WTC11 (cell line): Measurements from ENCODE around the gene KIAA1328.

Experiments
- AFF4 ChIP-seq: sonication (generic); formaldehyde crosslinking; IDR thresholded peaks from 2 replicates; pipeline ENCODE4 v1.8.1; 2023; ENCODE audit warnings: mild to moderate bottlenecking, missing genetic modification reagents, borderline replicate concordance
- E2F1 ChIP-seq: sonication (generic); formaldehyde crosslinking; IDR thresholded peaks from 2 replicates; pipeline ENCODE4 v1.8.0; 2022; ENCODE audit warnings: mild to moderate bottlenecking, missing genetic modification reagents
- FOXJ3 ChIP-seq: sonication (generic); formaldehyde crosslinking; IDR thresholded peaks from 2 replicates; pipeline ENCODE4 v1.9.0; 2021; ENCODE audit warnings: missing genetic modification reagents, mild to moderate bottlenecking, borderline replicate concordance
- GABPB1 ChIP-seq: sonication (generic); formaldehyde crosslinking; IDR thresholded peaks from 2 replicates; pipeline ENCODE4 v1.8.1; 2023; ENCODE audit warnings: mild to moderate bottlenecking, missing genetic modification reagents
- NFE2L1 ChIP-seq: sonication (generic); formaldehyde crosslinking; IDR thresholded peaks from 2 replicates; pipeline ENCODE4 v1.8.1; 2023; ENCODE audit warnings: missing genetic modification reagents
- TEAD1 ChIP-seq: sonication (generic); formaldehyde crosslinking; IDR thresholded peaks from 2 replicates; pipeline ENCODE4 v1.8.0; 2022; ENCODE audit warnings: mild to moderate bottlenecking, missing genetic modification reagents
- ZNF138 ChIP-seq: sonication (generic); formaldehyde crosslinking; conservative IDR thresholded peaks from 2 replicates; pipeline ENCODE4 v1.8.1; 2022; ENCODE audit warnings: mild to moderate bottlenecking, moderate library complexity, missing genetic modification reagents
- TF ChIP-seq, protein P1 (sequence below): fragments of 200-600 bp; IDR thresholded peaks from 2 replicates; pipeline ENCODE4 v1.8.0; 2022; ENCODE audit warnings: antibody characterized with exemption

- TF ChIP-seq, protein P1, sequence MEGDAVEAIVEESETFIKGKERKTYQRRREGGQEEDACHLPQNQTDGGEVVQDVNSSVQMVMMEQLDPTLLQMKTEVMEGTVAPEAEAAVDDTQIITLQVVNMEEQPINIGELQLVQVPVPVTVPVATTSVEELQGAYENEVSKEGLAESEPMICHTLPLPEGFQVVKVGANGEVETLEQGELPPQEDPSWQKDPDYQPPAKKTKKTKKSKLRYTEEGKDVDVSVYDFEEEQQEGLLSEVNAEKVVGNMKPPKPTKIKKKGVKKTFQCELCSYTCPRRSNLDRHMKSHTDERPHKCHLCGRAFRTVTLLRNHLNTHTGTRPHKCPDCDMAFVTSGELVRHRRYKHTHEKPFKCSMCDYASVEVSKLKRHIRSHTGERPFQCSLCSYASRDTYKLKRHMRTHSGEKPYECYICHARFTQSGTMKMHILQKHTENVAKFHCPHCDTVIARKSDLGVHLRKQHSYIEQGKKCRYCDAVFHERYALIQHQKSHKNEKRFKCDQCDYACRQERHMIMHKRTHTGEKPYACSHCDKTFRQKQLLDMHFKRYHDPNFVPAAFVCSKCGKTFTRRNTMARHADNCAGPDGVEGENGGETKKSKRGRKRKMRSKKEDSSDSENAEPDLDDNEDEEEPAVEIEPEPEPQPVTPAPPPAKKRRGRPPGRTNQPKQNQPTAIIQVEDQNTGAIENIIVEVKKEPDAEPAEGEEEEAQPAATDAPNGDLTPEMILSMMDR: no peak
- TF ChIP-seq FOXJ3 (CRISPR knock-in tag): no peak
- TF ChIP-seq NFE2L1 (CRISPR knock-in tag): no peak
- no peak for TF ChIP-seq E2F1 (CRISPR knock-in tag)
- no peak for TF ChIP-seq ZNF138 (CRISPR knock-in tag)
- TF ChIP-seq TEAD1 (CRISPR knock-in tag): no peak
- no peak for TF ChIP-seq AFF4 (CRISPR knock-in tag)
- no peak for TF ChIP-seq GABPB1 (CRISPR knock-in tag)
Measured at GRCh38 chr18:37170984-37171383, 342.1 kb downstream of the KIAA1328 start.
